MM.1S (cell line): ENCODE measurements around the gene FOXD1.

Experiments
- EZH2 ChIP-seq: fragments of 300-600 bp; sonication (generic); optimal IDR thresholded peaks from 2 replicates; pipeline ENCODE3; 2017; ENCODE audit warnings: low read depth, mild to moderate bottlenecking, antibody characterized with exemption, low read length, mixed read lengths
- EZH2phosphoT487 ChIP-seq: fragments of 300-600 bp; sonication (generic); IDR thresholded peaks from 2 replicates; pipeline ENCODE4 v1.6.1; 2018; ENCODE audit warnings: antibody characterized with exemption, low read length
- TF ChIP-seq, protein P1 (sequence below): fragments of 300-600 bp; sonication (generic); IDR thresholded peaks from 2 replicates; pipeline ENCODE4 v1.5.1; 2016; ENCODE audit warnings: antibody characterized with exemption, low read length, mixed read lengths

DNA sequence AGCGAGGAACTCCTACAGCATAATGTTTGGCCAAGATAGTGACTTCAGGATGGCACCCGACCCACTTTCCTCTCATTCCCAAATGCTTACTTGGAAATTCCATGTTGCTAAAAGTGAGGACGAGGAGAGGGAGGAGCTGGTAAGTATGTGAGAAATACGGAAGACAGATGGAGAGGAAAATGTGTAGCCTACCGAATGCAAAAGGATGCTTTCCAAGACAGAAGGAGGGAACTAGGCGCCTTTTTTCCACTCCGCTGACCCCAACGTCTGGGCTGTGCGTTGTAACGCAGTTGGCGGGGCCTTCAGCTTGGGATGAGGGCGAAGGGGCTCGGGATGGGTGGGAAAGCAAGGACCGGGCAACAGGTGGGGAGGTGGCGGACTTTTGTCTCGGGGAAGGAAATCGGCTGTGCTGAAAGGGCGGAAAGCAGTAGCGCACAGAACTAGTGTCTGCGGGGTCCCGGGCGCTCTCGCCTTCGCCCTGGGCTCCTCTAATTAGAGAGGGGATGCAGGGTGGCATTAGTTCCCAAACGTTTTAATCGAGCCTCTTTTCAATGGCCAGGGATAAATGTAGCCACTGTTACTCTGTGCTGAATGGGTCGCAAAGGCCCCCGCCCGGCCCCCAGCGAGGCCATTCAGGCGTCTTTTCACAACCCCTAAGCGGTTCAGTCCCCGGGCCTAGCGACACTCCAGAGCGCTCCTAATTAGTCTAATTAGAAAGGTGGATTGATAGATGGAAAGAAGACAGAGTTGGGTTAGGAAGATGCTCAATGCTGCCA, 12.6 kb downstream of the FOXD1 start:
- TF ChIP-seq, protein P1, sequence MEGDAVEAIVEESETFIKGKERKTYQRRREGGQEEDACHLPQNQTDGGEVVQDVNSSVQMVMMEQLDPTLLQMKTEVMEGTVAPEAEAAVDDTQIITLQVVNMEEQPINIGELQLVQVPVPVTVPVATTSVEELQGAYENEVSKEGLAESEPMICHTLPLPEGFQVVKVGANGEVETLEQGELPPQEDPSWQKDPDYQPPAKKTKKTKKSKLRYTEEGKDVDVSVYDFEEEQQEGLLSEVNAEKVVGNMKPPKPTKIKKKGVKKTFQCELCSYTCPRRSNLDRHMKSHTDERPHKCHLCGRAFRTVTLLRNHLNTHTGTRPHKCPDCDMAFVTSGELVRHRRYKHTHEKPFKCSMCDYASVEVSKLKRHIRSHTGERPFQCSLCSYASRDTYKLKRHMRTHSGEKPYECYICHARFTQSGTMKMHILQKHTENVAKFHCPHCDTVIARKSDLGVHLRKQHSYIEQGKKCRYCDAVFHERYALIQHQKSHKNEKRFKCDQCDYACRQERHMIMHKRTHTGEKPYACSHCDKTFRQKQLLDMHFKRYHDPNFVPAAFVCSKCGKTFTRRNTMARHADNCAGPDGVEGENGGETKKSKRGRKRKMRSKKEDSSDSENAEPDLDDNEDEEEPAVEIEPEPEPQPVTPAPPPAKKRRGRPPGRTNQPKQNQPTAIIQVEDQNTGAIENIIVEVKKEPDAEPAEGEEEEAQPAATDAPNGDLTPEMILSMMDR, result no peak
- TF ChIP-seq EZH2phosphoT487, result no peak
- no peak for TF ChIP-seq EZH2
